Esophagus muscularis mucosa (tissue), 3 donors: Measurements from ENCODE around the gene ZNF674.

Experiments used
- CTCF ChIP-seq, 3 experiments: fragments of 200-600 bp in 2 of 3; fragments of 450-650 bp in 1 of 3; sonication (generic) in 2 of 3; IDR thresholded peaks; one replicate each; pipeline ENCODE4 v1.5.1; 2017 to 2019; ENCODE audit warnings: antibody characterized with exemption in 3 of 3, mild to moderate bottlenecking in 2 of 3, moderate library complexity in 1 of 3
- POLR2A ChIP-seq: fragments of 450-650 bp; IDR thresholded peaks from one replicate; pipeline ENCODE4 v1.6.1; 2017; ENCODE audit warnings: antibody characterized with exemption, moderate library complexity, mild to moderate bottlenecking, low read depth

GRCh38 chrX:46569621-46570020 lies 24.4 kb upstream of the ZNF674 start:
- TF ChIP-seq CTCF (IDR thresholded peaks at IDR 0.05) (no peak), POLR2A (no peak)
